ENCODE measurements around the gene GTF2H4.
"Not testable (repeated sequence)": the region's sequence is repeated elsewhere in the genome, so short reads cannot be mapped to it uniquely, and the experiment has no call there.

GTF2H4 gene

DNA sequence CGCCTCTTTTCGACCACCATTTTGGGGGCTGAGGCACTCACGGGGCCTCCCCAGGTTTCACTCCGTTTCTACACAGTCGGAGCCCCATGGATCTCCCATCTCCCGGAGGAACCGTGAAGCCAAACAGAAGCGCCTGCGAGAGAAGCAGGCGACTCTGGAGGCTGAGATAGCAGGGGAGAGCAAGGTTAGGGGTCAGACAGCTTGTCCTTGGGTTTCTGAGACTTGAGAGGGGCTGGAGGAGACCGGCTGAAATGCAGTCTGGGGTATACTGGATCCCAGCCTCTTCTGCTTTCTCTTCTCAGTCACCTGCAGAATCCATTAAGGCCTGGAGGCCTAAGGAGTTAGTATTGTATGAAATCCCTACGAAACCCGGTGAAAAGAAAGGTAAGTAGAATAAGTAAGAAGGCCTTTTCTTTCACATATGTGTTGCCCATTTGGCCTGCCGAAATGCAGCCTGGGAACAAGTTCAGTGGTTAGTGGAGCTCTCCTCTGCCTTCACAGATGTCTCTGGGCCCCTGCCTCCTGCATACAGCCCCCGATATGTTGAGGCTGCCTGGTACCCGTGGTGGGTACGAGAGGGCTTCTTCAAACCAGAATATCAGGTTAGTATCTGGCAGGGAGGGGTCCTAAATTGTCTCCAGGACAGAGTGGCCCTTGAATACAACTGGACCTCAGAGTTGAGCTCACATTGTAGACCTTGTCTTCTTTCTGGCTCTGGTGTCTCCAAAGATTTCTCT, 7.0 kb downstream of the GTF2H4 start:
- H3K4me3 ChIP-seq (ENCODE audit: low read depth, low read length) = peak overlapping the region; percentile 47
- TF ChIP-seq, protein P1, sequence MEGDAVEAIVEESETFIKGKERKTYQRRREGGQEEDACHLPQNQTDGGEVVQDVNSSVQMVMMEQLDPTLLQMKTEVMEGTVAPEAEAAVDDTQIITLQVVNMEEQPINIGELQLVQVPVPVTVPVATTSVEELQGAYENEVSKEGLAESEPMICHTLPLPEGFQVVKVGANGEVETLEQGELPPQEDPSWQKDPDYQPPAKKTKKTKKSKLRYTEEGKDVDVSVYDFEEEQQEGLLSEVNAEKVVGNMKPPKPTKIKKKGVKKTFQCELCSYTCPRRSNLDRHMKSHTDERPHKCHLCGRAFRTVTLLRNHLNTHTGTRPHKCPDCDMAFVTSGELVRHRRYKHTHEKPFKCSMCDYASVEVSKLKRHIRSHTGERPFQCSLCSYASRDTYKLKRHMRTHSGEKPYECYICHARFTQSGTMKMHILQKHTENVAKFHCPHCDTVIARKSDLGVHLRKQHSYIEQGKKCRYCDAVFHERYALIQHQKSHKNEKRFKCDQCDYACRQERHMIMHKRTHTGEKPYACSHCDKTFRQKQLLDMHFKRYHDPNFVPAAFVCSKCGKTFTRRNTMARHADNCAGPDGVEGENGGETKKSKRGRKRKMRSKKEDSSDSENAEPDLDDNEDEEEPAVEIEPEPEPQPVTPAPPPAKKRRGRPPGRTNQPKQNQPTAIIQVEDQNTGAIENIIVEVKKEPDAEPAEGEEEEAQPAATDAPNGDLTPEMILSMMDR (IDR thresholded peaks at IDR 0.05; ENCODE audit: low read depth, low read length) = no peak
- in situ Hi-C loops (cut with HindIII; ENCODE audit: low sequenced_read_pairs) = no loop called here
- DNase-seq (ENCODE audit: low read depth, low spot score) = no peak

DNA sequence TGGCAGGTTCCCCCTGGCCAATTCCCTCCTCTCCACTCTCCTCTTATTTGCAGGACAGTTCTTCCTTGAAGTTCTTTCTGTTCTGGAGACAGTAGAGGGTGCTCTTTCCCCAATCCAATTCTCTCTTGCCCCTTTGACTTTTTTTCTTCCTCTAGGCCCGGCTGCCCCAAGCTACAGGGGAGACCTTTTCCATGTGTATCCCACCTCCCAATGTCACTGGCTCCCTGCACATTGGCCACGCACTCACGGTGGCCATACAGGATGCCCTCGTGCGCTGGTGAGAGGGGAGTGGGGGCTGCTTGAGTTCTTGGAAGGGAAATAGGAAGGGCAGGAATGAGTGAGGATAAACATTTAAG, 7.6 kb downstream of the GTF2H4 start:
- TF ChIP-seq, protein P1 (IDR thresholded peaks at IDR 0.05; ENCODE audit: low read depth, low read length) = peak; percentile 76
- in situ Hi-C loops (cut with HindIII; ENCODE audit: low sequenced_read_pairs) = no loop called here
- DNase-seq (ENCODE audit: low read depth, low spot score) = peak; percentile 71
- no peak overlapping the region for H3K4me3 ChIP-seq (ENCODE audit: low read depth, low read length)

DNA sequence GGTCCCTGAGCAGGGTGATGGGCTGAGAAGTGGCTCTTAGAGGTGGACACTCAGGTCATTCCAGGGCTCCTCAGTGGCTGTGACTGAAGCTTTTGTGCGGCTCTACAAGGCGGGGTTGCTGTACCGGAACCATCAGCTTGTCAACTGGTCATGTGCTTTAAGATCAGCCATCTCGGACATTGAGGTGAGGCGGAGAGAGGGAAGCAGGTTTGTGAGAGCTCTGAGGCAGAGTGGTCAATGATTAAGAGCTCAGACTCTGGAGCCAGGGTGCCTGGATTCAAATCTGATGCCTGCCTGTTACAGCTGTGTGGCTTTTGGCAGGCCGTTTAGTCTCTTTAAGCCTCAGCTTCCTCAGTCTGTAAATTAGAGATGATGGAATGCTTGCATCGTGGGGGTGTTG, 9.0 kb downstream of the GTF2H4 start:
- in situ Hi-C loops (cut with HindIII; ENCODE audit: low sequenced_read_pairs) = no loop called here
- H3K4me3 ChIP-seq (ENCODE audit: low read depth, low read length) = no peak overlapping the region
- no peak for DNase-seq (ENCODE audit: low read depth, low spot score)
- TF ChIP-seq, protein P1 (IDR thresholded peaks at IDR 0.05; ENCODE audit: low read depth, low read length) = no peak

DNA sequence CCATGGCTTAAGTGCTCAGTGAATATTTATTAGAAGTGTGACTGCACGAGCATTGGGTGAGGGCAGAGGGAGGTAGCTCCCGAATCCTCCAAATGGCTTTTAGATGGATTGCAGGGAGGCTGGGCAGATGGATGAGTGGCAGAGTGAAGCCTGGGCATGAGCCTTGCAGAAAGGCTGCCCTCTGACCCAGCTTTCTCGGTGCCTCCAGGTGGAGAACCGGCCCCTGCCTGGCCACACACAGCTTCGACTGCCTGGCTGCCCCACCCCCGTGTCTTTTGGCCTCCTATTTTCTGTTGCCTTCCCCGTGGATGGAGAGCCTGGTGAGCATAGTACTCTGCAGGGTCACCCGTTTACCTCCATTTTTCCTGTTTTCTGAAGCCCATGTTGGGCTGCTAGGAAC, 9.5 kb downstream of the GTF2H4 start:
- in situ Hi-C loops (cut with HindIII; ENCODE audit: low sequenced_read_pairs) = no loop called here
- DNase-seq (ENCODE audit: low read depth, low spot score) = no peak
- TF ChIP-seq, protein P1 (IDR thresholded peaks at IDR 0.05; ENCODE audit: low read depth, low read length) = no peak
- H3K4me3 ChIP-seq (ENCODE audit: low read depth, low read length) = no peak overlapping the region

DNA sequence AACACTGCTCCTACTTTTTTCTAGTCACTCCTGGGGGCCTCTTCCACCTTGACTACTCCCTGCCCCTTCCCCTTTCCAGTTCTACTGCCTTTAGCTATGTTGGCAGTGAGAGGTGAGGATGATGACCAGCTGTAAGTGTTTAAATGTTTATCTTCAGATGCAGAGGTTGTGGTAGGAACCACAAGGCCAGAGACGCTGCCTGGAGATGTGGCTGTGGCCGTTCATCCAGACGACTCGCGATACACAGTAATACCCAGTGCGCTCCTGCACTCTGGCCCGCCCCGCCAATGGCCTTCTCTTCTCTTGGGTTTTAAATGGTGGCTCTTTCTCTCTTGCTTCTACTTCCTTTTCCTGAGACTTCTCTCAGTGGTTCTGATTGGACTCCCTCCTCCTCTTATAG, 10.7 kb downstream of the GTF2H4 start:
- TF ChIP-seq, protein P1 (IDR thresholded peaks at IDR 0.05; ENCODE audit: low read depth, low read length) = no peak
- in situ Hi-C loops (cut with HindIII; ENCODE audit: low sequenced_read_pairs) = no loop called here
- DNase-seq (ENCODE audit: low read depth, low spot score) = no peak
- H3K4me3 ChIP-seq (ENCODE audit: low read depth, low read length) = no peak overlapping the region

DNA sequence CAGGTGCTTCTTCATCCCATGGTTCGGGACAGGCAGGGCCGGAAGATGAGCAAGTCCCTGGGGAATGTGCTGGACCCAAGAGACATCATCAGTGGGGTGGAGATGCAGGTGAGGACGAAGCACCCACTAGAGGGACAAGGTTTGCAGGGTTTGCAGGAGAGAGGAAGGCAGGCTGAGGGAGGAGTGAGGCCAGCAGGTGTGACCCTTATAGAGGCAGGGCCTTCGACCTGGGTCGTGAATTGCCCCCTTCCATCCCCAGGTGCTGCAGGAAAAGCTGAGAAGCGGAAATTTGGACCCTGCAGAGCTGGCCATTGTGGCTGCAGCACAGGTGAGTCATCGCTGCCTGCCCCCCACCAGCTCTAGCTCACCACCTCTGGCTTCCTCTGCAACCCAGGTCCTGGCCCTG, 14.4 kb downstream of the GTF2H4 start:
- no peak overlapping the region for H3K4me3 ChIP-seq (ENCODE audit: low read depth, low read length)
- in situ Hi-C loops (cut with HindIII; ENCODE audit: low sequenced_read_pairs) = no loop called here
- no peak for DNase-seq (ENCODE audit: low read depth, low spot score)
- TF ChIP-seq, protein P1 (IDR thresholded peaks at IDR 0.05; ENCODE audit: low read depth, low read length) = no peak

DNA sequence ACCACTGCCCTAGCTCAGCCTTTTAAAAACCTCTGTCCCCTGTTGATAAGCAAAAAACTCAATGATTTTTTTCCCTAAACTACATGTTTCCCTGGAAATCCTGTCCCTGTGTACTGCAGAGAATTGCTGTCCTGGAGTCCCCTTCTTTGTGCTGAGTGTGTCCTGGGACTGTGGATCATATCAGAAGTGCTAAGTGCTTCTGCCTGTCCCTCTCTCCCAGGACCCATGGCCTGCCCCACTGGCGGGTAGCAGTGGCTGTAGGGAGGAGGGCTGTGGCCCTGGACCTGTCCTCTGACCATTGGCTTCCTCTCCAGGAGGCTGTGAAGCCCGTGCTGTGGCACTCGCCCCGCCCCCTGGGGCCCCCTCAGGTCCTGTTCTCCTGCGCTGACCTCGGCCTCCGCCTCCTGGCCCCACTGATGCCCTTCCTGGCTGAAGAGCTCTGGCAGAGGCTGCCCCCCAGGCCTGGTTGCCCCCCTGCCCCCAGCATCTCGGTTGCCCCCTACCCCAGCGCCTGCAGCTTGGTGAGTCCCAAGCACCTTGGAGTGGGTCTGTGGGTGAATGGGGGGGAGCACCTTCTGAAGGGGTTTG, 16.1 kb downstream of the GTF2H4 start:
- H3K4me3 ChIP-seq (ENCODE audit: low read depth, low read length); DNase-seq (ENCODE audit: low read depth, low spot score); in situ Hi-C loops (cut with HindIII; ENCODE audit: low sequenced_read_pairs): not testable (repeated sequence)
